SH-SY5Y (cell line): Measurements from ENCODE around the gene KLHL8.

Source experiments
- GATA2 ChIP-seq: IDR thresholded peaks from 2 replicates; pipeline ENCODE4 v1.6.1; 2011; ENCODE audit warnings: mild to moderate bottlenecking, low read depth, low read length
- GATA3 ChIP-seq: IDR thresholded peaks from 2 replicates; pipeline ENCODE4 v1.6.1; 2011; ENCODE audit warnings: low read depth, mild to moderate bottlenecking, low read length, moderate library complexity

DNA sequence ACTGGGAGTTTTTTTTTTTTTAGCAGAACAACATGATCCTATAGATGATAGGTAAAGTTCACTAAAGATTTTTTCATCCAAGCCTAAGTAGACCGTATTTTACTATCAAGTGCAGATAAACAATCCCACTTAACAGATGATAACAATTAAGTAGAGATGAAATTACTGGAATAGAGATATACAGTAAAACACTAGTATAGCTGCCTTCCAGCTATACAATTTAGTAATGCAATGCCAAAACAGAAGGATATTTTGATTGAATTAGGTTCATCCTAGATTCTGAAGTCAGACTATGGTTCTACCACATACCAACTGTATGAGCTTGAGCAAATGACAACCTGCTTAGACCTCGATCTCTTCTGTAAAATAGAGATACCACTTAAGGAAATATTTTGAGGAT is 24.3 kb downstream of the KLHL8 start:
- TF ChIP-seq GATA2 (no peak), GATA3 (0 out of 2 replicates have a peak, but pooled peaks have one; percentile 14)
